ENCODE data around the gene JAM3.
A peak's percentile ranks its signal among the peaks of the same experiment; 100 is the strongest.

Gene JAM3

DNA sequence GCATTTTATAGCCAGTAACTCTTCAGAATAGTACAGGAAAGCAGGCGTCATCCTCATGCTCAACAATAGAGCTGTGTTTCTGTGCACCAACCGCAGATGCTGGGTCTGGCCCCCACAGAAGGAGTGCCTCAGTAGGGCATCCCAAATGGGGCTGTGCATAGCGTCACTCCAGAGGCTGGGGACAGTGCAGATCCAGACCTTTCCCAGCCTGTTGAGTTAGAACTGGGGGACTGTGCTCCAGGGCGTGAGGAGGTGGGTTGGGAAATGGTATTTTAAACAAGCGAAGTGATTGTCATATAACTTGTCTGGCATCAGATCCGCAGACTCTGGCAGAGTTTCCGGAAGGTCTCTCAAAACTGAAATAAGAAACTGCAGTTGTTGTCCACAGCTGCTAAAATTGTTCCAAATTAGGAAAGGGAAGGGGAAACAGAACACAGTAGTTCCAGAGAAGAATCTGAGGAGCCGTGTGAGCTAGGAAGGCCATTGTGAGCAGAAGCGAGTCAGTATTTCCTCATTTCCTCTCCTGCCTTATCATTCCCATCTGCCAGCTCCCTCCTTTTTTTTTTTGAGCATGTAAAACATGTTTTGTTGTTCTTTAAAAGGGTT, 52.2 kb downstream of the JAM3 start:
- DNase-seq = peak; percentile 45
- Histone ChIP-seq H3K14ac (ENCODE audit: low read length in 2 of 2) (peak overlapping the region in 1 of 2 experiments; percentile 93), H3K18ac (ENCODE audit: low read depth in 1 of 2, low read length in 2 of 2) (peak overlapping the region; percentile 23 to 97), H3K4ac (ENCODE audit: low read depth in 1 of 2, low read length in 2 of 2) (peak overlapping the region; percentile 30 to 86), H2BK120ac (ENCODE audit: low read depth, low read length) (no peak overlapping the region), H2BK15ac (ENCODE audit: low read depth, poor library complexity, severe bottlenecking) (no peak overlapping the region), H2BK12ac (ENCODE audit: low read length in 2 of 2) (peak overlapping the region; percentile 1 to 100), H3K27ac (ENCODE audit: low read length, poor library complexity, severe bottlenecking) (no peak overlapping the region), H3K27me3 (ENCODE audit: control insufficient read depth in 1 of 2, insufficient read depth in 1 of 2, low read length in 2 of 2) (peaks cover 0 to 23% of the 10 kb centered on the region in 2 experiments), H3K9me3 (ENCODE audit: control insufficient read depth, low read length) (no peaks in the 10 kb centered on the region), H4K8ac (ENCODE audit: low read length) (no peak overlapping the region), H3K4me1 (ENCODE audit: control insufficient read depth, insufficient read depth, low read depth, low read length) (peaks cover 6% of the 10 kb centered on the region), H3K4me2 (ENCODE audit: low read length, poor library complexity, severe bottlenecking) (no peak overlapping the region), H3K23ac (ENCODE audit: low read length in 2 of 2) (no peak overlapping the region), H2AFZ (ENCODE audit: low read depth, low read length) (no peak overlapping the region), H2BK5ac (ENCODE audit: low read depth, low read length, poor library complexity, severe bottlenecking) (no peak overlapping the region), H3K9ac (ENCODE audit: low read length) (peak overlapping the region; percentile 90), H3K79me1 (replicated peaks; ENCODE audit: low read length, poor library complexity, severe bottlenecking) (no peaks in the 10 kb centered on the region), H3K4me3 (ENCODE audit: insufficient read depth in 1 of 2, low read depth in 1 of 2, low read length in 2 of 2) (peak overlapping the region in 1 of 2 experiments; percentile 68), H2AK5ac (ENCODE audit: low read length, severe bottlenecking) (no peak overlapping the region), H4K91ac (ENCODE audit: low read length) (peak overlapping the region; percentile 62), H3K36me3 (ENCODE audit: control insufficient read depth in 1 of 2, insufficient read depth in 2 of 2, low read depth in 1 of 2, low read length in 2 of 2) (no peaks in the 10 kb centered on the region)
- WGBS = 46% methylated on average over 7 of the region's 9 CpGs

DNA sequence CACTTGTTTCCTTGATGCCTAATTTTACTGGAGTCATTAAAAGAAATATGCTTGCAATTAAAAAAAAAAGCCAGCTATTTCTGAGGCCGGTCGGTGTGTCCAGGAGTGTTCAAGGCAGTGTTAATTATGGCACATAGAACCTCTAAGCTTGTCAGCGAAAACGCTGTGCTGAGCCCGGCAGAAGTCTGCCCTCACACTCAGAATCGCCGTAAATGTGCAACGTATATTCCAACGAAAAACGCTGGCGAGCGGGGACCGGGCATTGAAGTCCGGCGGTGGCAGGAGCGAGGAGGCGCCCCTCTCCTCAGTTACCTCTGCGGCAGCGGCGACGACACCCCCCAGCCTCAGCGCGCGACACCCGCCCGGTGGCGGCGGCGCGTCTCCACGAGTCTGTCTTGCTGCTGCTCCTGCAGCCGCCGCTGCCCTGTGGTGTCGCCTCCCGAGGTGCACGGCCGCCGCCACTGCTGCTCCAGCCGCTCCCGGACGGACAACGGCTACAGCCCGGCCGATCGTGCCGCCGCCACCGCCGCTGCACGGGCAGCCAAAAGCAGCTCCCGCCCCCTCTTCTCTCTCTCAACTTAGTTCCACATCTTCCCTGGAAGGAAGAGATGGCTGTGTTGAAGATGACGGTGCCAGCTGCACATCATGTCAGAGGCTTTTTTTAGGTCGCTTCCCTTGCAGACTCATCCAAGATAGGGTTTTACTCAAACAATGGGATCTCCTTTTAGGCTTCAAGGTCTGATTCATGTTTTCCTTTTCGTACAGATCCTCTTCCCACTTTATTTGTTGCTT, 56.0 kb downstream of the JAM3 start:
- H3K27ac ChIP-seq (ENCODE audit: low read length, poor library complexity, severe bottlenecking) = no peak overlapping the region
- peaks cover 6% of the 10 kb centered on the region for H3K4me1 ChIP-seq (ENCODE audit: control insufficient read depth, insufficient read depth, low read depth, low read length)
- DNase-seq = peak; percentile 78
- WGBS = 10% methylated on average over 37 of the region's 54 CpGs
- H3K4me3 ChIP-seq (ENCODE audit: insufficient read depth in 1 of 2, low read depth in 1 of 2, low read length in 2 of 2) = peak overlapping the region; percentile 52 to 78
- H3K79me1 ChIP-seq (replicated peaks; ENCODE audit: low read length, poor library complexity, severe bottlenecking) = no peaks in the 10 kb centered on the region
- peak overlapping the region; percentile 63 for H4K91ac ChIP-seq (ENCODE audit: low read length)
- H3K9me3 ChIP-seq (ENCODE audit: control insufficient read depth, low read length) = no peaks in the 10 kb centered on the region
- peak overlapping the region; percentile 81 for H2BK120ac ChIP-seq (ENCODE audit: low read depth, low read length)
- peak overlapping the region; percentile 74 for H2BK15ac ChIP-seq (ENCODE audit: low read depth, poor library complexity, severe bottlenecking)
- H3K18ac ChIP-seq (ENCODE audit: low read depth in 1 of 2, low read length in 2 of 2) = peak overlapping the region; percentile 84 to 93
- peak overlapping the region in 1 of 2 experiments; percentile 75 for H2BK12ac ChIP-seq (ENCODE audit: low read length in 2 of 2)
- H2AK5ac ChIP-seq (ENCODE audit: low read length, severe bottlenecking) = no peak overlapping the region
- peak overlapping the region; percentile 84 for H3K4me2 ChIP-seq (ENCODE audit: low read length, poor library complexity, severe bottlenecking)
- peak overlapping the region in 1 of 2 experiments; percentile 46 for H3K23ac ChIP-seq (ENCODE audit: low read length in 2 of 2)
- H3K36me3 ChIP-seq (ENCODE audit: control insufficient read depth in 1 of 2, insufficient read depth in 2 of 2, low read depth in 1 of 2, low read length in 2 of 2) = no peaks in the 10 kb centered on the region
- peak overlapping the region; percentile 83 for H3K9ac ChIP-seq (ENCODE audit: low read length)
- no peak overlapping the region for H2BK5ac ChIP-seq (ENCODE audit: low read depth, low read length, poor library complexity, severe bottlenecking)
- H3K4ac ChIP-seq (ENCODE audit: low read depth in 1 of 2, low read length in 2 of 2) = peak overlapping the region; percentile 47 to 54
- peak overlapping the region; percentile 86 for H2AFZ ChIP-seq (ENCODE audit: low read depth, low read length)
- H4K8ac ChIP-seq (ENCODE audit: low read length) = peak overlapping the region; percentile 90
- H3K14ac ChIP-seq (ENCODE audit: low read length in 2 of 2) = peak overlapping the region in 1 of 2 experiments; percentile 73
- peaks cover 0 to 23% of the 10 kb centered on the region in 2 experiments for H3K27me3 ChIP-seq (ENCODE audit: control insufficient read depth in 1 of 2, insufficient read depth in 1 of 2, low read length in 2 of 2)

DNA sequence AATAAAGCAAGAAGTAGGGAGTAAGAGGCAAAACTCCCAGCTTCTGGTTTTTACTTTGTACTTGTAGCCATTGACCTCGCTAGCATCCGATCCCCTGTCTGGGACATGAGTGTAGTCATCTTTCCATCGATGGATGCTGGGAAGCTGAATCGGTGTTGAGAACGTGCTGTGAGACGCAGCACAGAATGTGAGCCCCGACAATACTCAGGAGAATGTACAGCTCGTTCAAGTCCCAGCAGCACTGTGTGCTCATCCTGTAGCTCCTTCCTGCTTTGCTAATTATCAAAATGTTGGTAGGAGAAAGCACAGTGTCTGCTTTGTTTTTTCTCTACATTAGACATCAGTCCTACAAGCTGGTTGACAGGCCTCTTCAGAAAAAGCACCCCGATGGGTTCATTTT, 56.6 kb downstream of the JAM3 start:
- Histone ChIP-seq H2BK15ac (ENCODE audit: low read depth, poor library complexity, severe bottlenecking) (no peak overlapping the region), H3K4me2 (ENCODE audit: low read length, poor library complexity, severe bottlenecking) (no peak overlapping the region), H2AFZ (ENCODE audit: low read depth, low read length) (no peak overlapping the region), H3K14ac (ENCODE audit: low read length in 2 of 2) (no peak overlapping the region), H3K9me3 (ENCODE audit: control insufficient read depth, low read length) (no peaks in the 10 kb centered on the region), H3K9ac (ENCODE audit: low read length) (peak overlapping the region; percentile 83), H3K18ac (ENCODE audit: low read depth in 1 of 2, low read length in 2 of 2) (peak overlapping the region in 1 of 2 experiments; percentile 69), H3K4me1 (ENCODE audit: control insufficient read depth, insufficient read depth, low read depth, low read length) (peaks cover 6% of the 10 kb centered on the region), H3K36me3 (ENCODE audit: control insufficient read depth in 1 of 2, insufficient read depth in 2 of 2, low read depth in 1 of 2, low read length in 2 of 2) (no peaks in the 10 kb centered on the region), H3K23ac (ENCODE audit: low read length in 2 of 2) (no peak overlapping the region), H2BK5ac (ENCODE audit: low read depth, low read length, poor library complexity, severe bottlenecking) (no peak overlapping the region), H3K79me1 (replicated peaks; ENCODE audit: low read length, poor library complexity, severe bottlenecking) (peaks cover under 1% of the 10 kb centered on the region), H3K27me3 (ENCODE audit: control insufficient read depth in 1 of 2, insufficient read depth in 1 of 2, low read length in 2 of 2) (peaks cover 0 to 23% of the 10 kb centered on the region in 2 experiments), H3K27ac (ENCODE audit: low read length, poor library complexity, severe bottlenecking) (no peak overlapping the region), H2BK120ac (ENCODE audit: low read depth, low read length) (no peak overlapping the region), H2AK5ac (ENCODE audit: low read length, severe bottlenecking) (no peak overlapping the region), H3K4me3 (ENCODE audit: insufficient read depth in 1 of 2, low read depth in 1 of 2, low read length in 2 of 2) (peak overlapping the region in 1 of 2 experiments; percentile 78), H3K4ac (ENCODE audit: low read depth in 1 of 2, low read length in 2 of 2) (peak overlapping the region in 1 of 2 experiments; percentile 18), H4K8ac (ENCODE audit: low read length) (no peak overlapping the region), H2BK12ac (ENCODE audit: low read length in 2 of 2) (peak overlapping the region; percentile 4 to 32), H4K91ac (ENCODE audit: low read length) (peak overlapping the region; percentile 53)
- 57% methylated on average over 9 of the region's 9 CpGs for WGBS
- peak; percentile 55 for DNase-seq

DNA sequence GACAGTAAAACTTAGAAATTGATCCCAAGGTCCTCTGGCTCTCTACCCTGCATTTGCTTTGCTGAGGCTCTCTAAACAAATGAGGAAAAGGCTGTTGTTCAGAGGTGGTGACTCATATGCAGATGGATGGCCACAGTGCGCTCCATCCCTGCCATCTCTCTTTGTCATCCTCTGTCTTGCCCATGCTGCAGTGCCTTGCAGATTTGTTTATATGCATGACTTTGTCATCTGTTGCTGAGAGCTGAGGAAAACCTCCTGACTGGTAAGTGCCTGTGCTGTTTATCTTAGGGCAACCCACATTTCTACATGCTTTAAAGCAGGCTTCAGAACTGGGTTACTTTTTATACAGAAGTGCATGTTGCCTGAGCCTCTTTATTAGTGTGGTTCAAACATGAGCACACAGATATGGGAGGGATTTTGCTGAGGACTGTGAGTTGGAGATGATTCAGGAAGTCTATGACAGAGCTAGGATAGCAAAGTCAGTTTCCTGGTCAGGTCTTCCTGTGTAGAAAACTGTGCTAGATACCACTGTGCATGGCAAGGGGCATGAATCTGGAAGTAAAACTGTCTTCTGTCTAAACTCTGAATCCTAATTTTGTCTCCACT, 57.4 kb downstream of the JAM3 start:
- H3K27ac ChIP-seq (ENCODE audit: low read length, poor library complexity, severe bottlenecking) = no peak overlapping the region
- H3K18ac ChIP-seq (ENCODE audit: low read depth in 1 of 2, low read length in 2 of 2) = peak overlapping the region in 1 of 2 experiments; percentile 60
- H3K9me3 ChIP-seq (ENCODE audit: control insufficient read depth, low read length) = peaks cover 1% of the 10 kb centered on the region
- peaks cover 1% of the 10 kb centered on the region for H3K79me1 ChIP-seq (replicated peaks; ENCODE audit: low read length, poor library complexity, severe bottlenecking)
- H3K4me2 ChIP-seq (ENCODE audit: low read length, poor library complexity, severe bottlenecking) = no peak overlapping the region
- no peaks in the 10 kb centered on the region for H3K36me3 ChIP-seq (ENCODE audit: control insufficient read depth in 1 of 2, insufficient read depth in 2 of 2, low read depth in 1 of 2, low read length in 2 of 2)
- no peak overlapping the region for H2BK120ac ChIP-seq (ENCODE audit: low read depth, low read length)
- no peak overlapping the region for H4K8ac ChIP-seq (ENCODE audit: low read length)
- no peak overlapping the region for H3K4me3 ChIP-seq (ENCODE audit: insufficient read depth in 1 of 2, low read depth in 1 of 2, low read length in 2 of 2)
- H3K14ac ChIP-seq (ENCODE audit: low read length in 2 of 2) = no peak overlapping the region
- H3K9ac ChIP-seq (ENCODE audit: low read length) = peak overlapping the region; percentile 83
- whole genome bisulfite sequencing = 0% methylated on average over 1 of the region's 1 CpG
- peak; percentile 99 for DNase-seq
- no peak overlapping the region for H2BK5ac ChIP-seq (ENCODE audit: low read depth, low read length, poor library complexity, severe bottlenecking)
- no peak overlapping the region for H2BK15ac ChIP-seq (ENCODE audit: low read depth, poor library complexity, severe bottlenecking)
- H3K27me3 ChIP-seq (ENCODE audit: control insufficient read depth in 1 of 2, insufficient read depth in 1 of 2, low read length in 2 of 2) = peaks cover 0 to 23% of the 10 kb centered on the region in 2 experiments
- no peak overlapping the region for H2AK5ac ChIP-seq (ENCODE audit: low read length, severe bottlenecking)
- no peak overlapping the region for H3K23ac ChIP-seq (ENCODE audit: low read length in 2 of 2)
- H3K4me1 ChIP-seq (ENCODE audit: control insufficient read depth, insufficient read depth, low read depth, low read length) = peaks cover 6% of the 10 kb centered on the region
- no peak overlapping the region for H2AFZ ChIP-seq (ENCODE audit: low read depth, low read length)
- H4K91ac ChIP-seq (ENCODE audit: low read length) = no peak overlapping the region
- no peak overlapping the region for H2BK12ac ChIP-seq (ENCODE audit: low read length in 2 of 2)
- no peak overlapping the region for H3K4ac ChIP-seq (ENCODE audit: low read depth in 1 of 2, low read length in 2 of 2)
